ENCODE measurements around the gene SNCG. TPM values are rescaled to one million over a fixed set of nuclear protein-coding genes. Genes with fewer than 3 reads are reported as not detected.
"Not testable (repeated sequence)": the region's sequence is repeated elsewhere in the genome, so short reads cannot be mapped to it uniquely, and the experiment has no call there.

Gene SNCG
- total RNA-seq, 1 experiment from 2014 or later, result 8.4 TPM

DNA sequence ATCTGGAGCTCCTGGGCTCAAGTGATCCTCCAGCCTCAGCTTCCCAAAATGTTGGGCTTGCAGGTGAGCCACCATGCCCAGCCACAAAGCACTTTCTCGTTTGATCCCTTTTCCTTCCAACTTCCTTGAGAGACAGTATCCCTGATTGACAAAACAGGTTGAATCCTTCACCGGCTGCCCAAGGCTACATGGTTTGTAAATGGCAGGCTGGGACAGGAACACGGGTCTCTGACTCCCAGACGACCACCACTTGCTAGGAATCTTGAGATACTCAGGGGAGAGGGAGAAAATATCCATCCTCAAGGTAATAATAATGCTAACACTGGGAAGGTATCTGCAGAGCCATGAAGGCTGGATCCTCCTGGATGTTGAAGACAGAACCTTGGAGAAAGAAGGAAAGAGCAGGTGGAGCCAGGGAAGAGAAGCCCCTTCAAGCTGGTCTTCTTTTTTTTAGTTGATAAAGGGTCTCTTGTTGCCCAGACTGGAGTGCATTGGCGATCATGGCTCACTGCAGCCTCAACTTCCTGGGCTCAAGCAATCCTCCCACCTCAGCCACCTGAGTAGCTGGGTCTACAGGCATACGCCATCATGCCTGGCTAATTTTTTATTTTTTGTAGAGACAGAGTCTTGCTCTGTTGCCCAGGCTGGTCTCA, 20.8 kb upstream of the SNCG start:
- no peak overlapping the region for H3K4me3 Mint-ChIP-seq
- no peak overlapping the region for H3K27ac Mint-ChIP-seq
- TF ChIP-seq, protein P1, sequence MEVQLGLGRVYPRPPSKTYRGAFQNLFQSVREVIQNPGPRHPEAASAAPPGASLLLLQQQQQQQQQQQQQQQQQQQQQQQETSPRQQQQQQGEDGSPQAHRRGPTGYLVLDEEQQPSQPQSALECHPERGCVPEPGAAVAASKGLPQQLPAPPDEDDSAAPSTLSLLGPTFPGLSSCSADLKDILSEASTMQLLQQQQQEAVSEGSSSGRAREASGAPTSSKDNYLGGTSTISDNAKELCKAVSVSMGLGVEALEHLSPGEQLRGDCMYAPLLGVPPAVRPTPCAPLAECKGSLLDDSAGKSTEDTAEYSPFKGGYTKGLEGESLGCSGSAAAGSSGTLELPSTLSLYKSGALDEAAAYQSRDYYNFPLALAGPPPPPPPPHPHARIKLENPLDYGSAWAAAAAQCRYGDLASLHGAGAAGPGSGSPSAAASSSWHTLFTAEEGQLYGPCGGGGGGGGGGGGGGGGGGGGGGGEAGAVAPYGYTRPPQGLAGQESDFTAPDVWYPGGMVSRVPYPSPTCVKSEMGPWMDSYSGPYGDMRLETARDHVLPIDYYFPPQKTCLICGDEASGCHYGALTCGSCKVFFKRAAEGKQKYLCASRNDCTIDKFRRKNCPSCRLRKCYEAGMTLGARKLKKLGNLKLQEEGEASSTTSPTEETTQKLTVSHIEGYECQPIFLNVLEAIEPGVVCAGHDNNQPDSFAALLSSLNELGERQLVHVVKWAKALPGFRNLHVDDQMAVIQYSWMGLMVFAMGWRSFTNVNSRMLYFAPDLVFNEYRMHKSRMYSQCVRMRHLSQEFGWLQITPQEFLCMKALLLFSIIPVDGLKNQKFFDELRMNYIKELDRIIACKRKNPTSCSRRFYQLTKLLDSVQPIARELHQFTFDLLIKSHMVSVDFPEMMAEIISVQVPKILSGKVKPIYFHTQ (CRISPR knock-in tag; IDR thresholded peaks at IDR 0.05), result no peak
- TF ChIP-seq, protein P2, sequence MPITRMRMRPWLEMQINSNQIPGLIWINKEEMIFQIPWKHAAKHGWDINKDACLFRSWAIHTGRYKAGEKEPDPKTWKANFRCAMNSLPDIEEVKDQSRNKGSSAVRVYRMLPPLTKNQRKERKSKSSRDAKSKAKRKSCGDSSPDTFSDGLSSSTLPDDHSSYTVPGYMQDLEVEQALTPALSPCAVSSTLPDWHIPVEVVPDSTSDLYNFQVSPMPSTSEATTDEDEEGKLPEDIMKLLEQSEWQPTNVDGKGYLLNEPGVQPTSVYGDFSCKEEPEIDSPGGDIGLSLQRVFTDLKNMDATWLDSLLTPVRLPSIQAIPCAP (CRISPR knock-in tag; IDR thresholded peaks at IDR 0.05), result no peak
- TF ChIP-seq ZNF423 (CRISPR knock-in tag; IDR thresholded peaks at IDR 0.05), result no peak
- TF ChIP-seq CBFB (CRISPR knock-in tag; IDR thresholded peaks at IDR 0.05; ENCODE audit: low read depth), result no peak
- TF ChIP-seq, protein P3, sequence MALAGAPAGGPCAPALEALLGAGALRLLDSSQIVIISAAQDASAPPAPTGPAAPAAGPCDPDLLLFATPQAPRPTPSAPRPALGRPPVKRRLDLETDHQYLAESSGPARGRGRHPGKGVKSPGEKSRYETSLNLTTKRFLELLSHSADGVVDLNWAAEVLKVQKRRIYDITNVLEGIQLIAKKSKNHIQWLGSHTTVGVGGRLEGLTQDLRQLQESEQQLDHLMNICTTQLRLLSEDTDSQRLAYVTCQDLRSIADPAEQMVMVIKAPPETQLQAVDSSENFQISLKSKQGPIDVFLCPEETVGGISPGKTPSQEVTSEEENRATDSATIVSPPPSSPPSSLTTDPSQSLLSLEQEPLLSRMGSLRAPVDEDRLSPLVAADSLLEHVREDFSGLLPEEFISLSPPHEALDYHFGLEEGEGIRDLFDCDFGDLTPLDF (CRISPR knock-in tag; IDR thresholded peaks at IDR 0.05), result no peak
- no peak for TF ChIP-seq MYBL2 (CRISPR knock-in tag; IDR thresholded peaks at IDR 0.05)
- no peak for TF ChIP-seq FOXP1 (CRISPR knock-in tag; IDR thresholded peaks at IDR 0.05; ENCODE audit: borderline replicate concordance)
- TF ChIP-seq TP53 (CRISPR knock-in tag; IDR thresholded peaks at IDR 0.05), result no peak
- TF ChIP-seq NR3C1 (CRISPR knock-in tag; conservative IDR thresholded peaks at IDR 0.05; ENCODE audit: low read depth), result no peak
- no peak for TF ChIP-seq NR2C2 (CRISPR knock-in tag; IDR thresholded peaks at IDR 0.05)
- no peak for TF ChIP-seq ZNF396 (CRISPR knock-in tag; IDR thresholded peaks at IDR 0.05; ENCODE audit: borderline replicate concordance)
- peak; percentile 1 for DNase-seq (ENCODE audit: low spot score)
- H3K9me3 Mint-ChIP-seq, result 0 out of 2 replicates have a peak, but pooled peaks cover 4% of the 10 kb centered on the region
- ChIA-PET CTCF (interaction anchor here (1.2 to 13.1 kb wide), 3 partner anchors 20 to 244 kb away, joined by 4 to 462 read pairs (median 4); partner anchors contain the start of genes ADIRF and SNCG), POLR2A (interaction anchor here (1.3 kb wide), 1 partner anchor 253 kb away, joined by 3 read pairs; no protein-coding TSS in a partner anchor)
- H3K36me3 Mint-ChIP-seq, result no peaks in the 10 kb centered on the region
- no peaks in the 10 kb centered on the region; the same call in 1 of the 2 replicates for H3K4me1 Mint-ChIP-seq
- H3K27me3 Mint-ChIP-seq (ENCODE audit: low read depth), result no peaks in the 10 kb centered on the region; the same call in 1 of the 2 replicates
- ATAC-seq, result no peak

DNA sequence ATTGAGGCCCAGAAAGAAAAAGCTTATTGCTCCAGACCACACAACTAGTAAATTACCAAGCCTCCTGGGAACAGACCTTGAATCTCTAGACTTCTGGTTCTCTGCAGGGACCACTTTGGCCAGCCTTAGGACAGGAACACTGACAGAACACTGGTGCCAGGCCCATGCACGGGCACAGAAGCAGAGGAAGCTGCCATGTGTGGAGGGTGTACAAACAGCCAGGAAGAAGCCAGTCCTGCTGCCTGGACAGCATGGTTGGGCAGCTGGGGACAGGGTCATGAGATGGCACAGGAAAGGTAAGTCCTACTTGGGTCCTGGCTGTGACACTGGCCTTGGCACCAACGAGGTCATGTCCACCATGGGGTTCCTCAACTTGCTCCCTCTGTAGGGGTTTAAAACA, 20.1 kb upstream of the SNCG start:
- 0 out of 2 replicates have a peak, but pooled peaks cover 4% of the 10 kb centered on the region for H3K9me3 Mint-ChIP-seq
- no peak overlapping the region for H3K4me3 Mint-ChIP-seq
- no peak overlapping the region for H3K27ac Mint-ChIP-seq
- peak; percentile 7 for DNase-seq (ENCODE audit: low spot score)
- ATAC-seq, result no peak
- no peaks in the 10 kb centered on the region for H3K36me3 Mint-ChIP-seq
- no peaks in the 10 kb centered on the region; the same call in 1 of the 2 replicates for H3K27me3 Mint-ChIP-seq (ENCODE audit: low read depth)
- ChIA-PET POLR2A (interaction anchor here (0.9 kb wide), 1 partner anchor 16 kb away, joined by 11 read pairs; no protein-coding TSS in a partner anchor), CTCF (interaction anchor here (0.7 to 13.1 kb wide), 6 partner anchors 16 to 245 kb away, joined by 3 to 462 read pairs (median 5); partner anchors contain the start of genes ADIRF and SNCG)
- no peaks in the 10 kb centered on the region; the same call in 1 of the 2 replicates for H3K4me1 Mint-ChIP-seq
- no peak for TF ChIP-seq IRF2 (CRISPR knock-in tag; IDR thresholded peaks at IDR 0.05; ENCODE audit: borderline replicate concordance, low read depth)
- TF ChIP-seq CREB1 (CRISPR knock-in tag; IDR thresholded peaks at IDR 0.05), result no peak
- no peak for TF ChIP-seq ZNF219 (CRISPR knock-in tag; IDR thresholded peaks at IDR 0.05; ENCODE audit: borderline replicate concordance)
- TF ChIP-seq, protein P4, sequence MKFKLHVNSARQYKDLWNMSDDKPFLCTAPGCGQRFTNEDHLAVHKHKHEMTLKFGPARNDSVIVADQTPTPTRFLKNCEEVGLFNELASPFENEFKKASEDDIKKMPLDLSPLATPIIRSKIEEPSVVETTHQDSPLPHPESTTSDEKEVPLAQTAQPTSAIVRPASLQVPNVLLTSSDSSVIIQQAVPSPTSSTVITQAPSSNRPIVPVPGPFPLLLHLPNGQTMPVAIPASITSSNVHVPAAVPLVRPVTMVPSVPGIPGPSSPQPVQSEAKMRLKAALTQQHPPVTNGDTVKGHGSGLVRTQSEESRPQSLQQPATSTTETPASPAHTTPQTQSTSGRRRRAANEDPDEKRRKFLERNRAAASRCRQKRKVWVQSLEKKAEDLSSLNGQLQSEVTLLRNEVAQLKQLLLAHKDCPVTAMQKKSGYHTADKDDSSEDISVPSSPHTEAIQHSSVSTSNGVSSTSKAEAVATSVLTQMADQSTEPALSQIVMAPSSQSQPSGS (CRISPR knock-in tag; IDR thresholded peaks at IDR 0.05; ENCODE audit: borderline replicate concordance, low read depth), result no peak
- TF ChIP-seq TEAD1 (CRISPR knock-in tag; IDR thresholded peaks at IDR 0.05), result no peak
- TF ChIP-seq, protein P5, sequence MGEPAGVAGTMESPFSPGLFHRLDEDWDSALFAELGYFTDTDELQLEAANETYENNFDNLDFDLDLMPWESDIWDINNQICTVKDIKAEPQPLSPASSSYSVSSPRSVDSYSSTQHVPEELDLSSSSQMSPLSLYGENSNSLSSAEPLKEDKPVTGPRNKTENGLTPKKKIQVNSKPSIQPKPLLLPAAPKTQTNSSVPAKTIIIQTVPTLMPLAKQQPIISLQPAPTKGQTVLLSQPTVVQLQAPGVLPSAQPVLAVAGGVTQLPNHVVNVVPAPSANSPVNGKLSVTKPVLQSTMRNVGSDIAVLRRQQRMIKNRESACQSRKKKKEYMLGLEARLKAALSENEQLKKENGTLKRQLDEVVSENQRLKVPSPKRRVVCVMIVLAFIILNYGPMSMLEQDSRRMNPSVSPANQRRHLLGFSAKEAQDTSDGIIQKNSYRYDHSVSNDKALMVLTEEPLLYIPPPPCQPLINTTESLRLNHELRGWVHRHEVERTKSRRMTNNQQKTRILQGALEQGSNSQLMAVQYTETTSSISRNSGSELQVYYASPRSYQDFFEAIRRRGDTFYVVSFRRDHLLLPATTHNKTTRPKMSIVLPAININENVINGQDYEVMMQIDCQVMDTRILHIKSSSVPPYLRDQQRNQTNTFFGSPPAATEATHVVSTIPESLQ (CRISPR knock-in tag; IDR thresholded peaks at IDR 0.05), result no peak
- TF ChIP-seq, protein P6, sequence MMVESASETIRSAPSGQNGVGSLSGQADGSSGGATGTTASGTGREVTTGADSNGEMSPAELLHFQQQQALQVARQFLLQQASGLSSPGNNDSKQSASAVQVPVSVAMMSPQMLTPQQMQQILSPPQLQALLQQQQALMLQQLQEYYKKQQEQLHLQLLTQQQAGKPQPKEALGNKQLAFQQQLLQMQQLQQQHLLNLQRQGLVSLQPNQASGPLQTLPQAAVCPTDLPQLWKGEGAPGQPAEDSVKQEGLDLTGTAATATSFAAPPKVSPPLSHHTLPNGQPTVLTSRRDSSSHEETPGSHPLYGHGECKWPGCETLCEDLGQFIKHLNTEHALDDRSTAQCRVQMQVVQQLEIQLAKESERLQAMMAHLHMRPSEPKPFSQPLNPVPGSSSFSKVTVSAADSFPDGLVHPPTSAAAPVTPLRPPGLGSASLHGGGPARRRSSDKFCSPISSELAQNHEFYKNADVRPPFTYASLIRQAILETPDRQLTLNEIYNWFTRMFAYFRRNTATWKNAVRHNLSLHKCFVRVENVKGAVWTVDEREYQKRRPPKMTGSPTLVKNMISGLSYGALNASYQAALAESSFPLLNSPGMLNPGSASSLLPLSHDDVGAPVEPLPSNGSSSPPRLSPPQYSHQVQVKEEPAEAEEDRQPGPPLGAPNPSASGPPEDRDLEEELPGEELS (CRISPR knock-in tag; IDR thresholded peaks at IDR 0.05), result no peak
- TF ChIP-seq FOXK1 (CRISPR knock-in tag; IDR thresholded peaks at IDR 0.05), result no peak
- no peak for TF ChIP-seq ETV6 (CRISPR knock-in tag; IDR thresholded peaks at IDR 0.05)
- TF ChIP-seq GABPB1 (CRISPR knock-in tag; IDR thresholded peaks at IDR 0.05), result no peak
- no peak for TF ChIP-seq CREM (CRISPR knock-in tag; IDR thresholded peaks at IDR 0.05)

DNA sequence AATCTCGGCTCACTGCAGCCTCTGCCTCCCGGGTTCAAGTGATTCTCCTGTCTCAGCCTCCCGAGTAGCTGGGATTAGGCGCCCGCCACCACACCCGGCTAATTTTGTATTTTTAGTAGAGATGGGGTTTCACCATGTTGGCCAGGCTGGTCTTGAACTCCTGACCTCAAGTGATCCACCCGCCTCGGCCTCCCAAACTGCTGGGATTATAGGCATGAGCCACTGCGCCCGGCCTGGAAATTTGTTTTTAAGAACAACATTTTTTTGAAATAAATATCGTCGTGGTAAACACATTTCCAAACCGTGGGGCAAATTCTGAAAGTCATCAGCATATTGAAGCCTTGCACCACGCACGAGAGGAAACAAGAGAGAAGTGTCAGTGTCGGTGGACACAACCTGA, 18.3 kb upstream of the SNCG start:
- not testable (repeated sequence) for H3K4me1 Mint-ChIP-seq; H3K4me3 Mint-ChIP-seq; DNase-seq (ENCODE audit: low spot score); H3K27me3 Mint-ChIP-seq (ENCODE audit: low read depth); H3K9me3 Mint-ChIP-seq; ATAC-seq; H3K36me3 Mint-ChIP-seq; H3K27ac Mint-ChIP-seq
- ChIA-PET CTCF (interaction anchor here (0.6 to 13.1 kb wide), 24 partner anchors 14 to 348 kb away, joined by 3 to 462 read pairs (median 4); partner anchors contain the start of genes ADIRF, MMRN2 and SNCG), POLR2A (interaction anchor here (0.6 to 1.1 kb wide), 4 partner anchors 14 to 225 kb away, joined by 3 to 8 read pairs (median 4); no protein-coding TSS in a partner anchor)

Data from WTC11 (cell line).